ENCODE measurements around the gene NCBP2L.
A peak's percentile ranks its signal among the peaks of the same experiment; 100 is the strongest.

NCBP2L gene

DNA sequence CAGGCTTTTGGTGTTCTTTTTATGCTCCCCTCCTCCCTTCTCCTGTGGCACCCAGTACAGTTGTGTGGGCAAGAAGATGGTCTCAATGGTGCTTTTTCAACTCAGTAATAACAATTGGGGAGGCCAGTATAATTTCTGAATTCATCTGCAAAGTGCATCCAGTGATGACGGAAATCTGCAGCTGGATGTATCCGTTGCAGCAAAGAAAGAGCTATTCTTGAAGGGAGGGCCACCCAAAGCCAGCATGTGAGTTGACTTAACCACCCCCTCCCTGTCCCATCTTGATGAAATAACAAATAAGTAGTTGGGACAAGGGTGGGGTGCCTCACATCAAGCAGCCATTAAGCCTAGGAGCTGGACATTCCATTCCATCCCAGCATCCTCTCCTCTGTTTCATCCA, 32.7 kb upstream of the NCBP2L start:
- H3K9me3 Mint-ChIP-seq, result no peaks in the 10 kb centered on the region
- H3K36me3 Mint-ChIP-seq, result no peaks in the 10 kb centered on the region
- H3K4me3 Mint-ChIP-seq, result no peak overlapping the region
- H3K27ac Mint-ChIP-seq, result no peak overlapping the region
- peaks cover 27% of the 10 kb centered on the region for H3K4me1 Mint-ChIP-seq
- no peaks in the 10 kb centered on the region for H3K27me3 Mint-ChIP-seq

DNA sequence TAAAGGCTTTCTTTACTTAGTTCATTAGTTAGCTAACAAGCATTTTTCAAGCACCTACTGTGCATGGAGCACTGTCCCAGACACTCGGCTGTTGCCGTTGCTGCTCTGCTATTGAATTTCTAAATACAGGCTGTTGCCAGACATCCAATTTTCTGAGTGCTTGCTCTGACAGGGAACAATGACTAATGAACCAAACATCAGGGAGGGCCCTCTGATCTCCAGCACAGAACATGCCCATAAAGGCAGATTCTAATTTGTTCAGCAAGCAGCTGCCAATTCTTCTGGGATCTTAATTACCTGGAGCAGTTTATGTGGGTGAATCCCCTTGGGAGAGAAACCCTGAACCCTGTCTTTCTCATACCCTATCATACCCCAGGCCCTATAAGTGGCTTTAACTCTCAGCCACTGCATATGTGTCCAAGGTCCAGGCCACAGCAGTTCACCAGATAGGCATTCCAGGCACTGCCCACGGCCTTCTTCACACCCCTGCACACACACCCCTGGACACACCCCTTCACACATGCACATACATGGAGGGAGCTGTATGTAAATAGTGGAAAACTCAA, 29.9 kb upstream of the NCBP2L start:
- Mint-ChIP-seq H3K4me1 (peaks cover 8% of the 10 kb centered on the region), H3K27me3 (no peaks in the 10 kb centered on the region), H3K27ac (no peak overlapping the region), H3K36me3 (no peaks in the 10 kb centered on the region), H3K4me3 (no peak overlapping the region), H3K9me3 (no peaks in the 10 kb centered on the region)

DNA sequence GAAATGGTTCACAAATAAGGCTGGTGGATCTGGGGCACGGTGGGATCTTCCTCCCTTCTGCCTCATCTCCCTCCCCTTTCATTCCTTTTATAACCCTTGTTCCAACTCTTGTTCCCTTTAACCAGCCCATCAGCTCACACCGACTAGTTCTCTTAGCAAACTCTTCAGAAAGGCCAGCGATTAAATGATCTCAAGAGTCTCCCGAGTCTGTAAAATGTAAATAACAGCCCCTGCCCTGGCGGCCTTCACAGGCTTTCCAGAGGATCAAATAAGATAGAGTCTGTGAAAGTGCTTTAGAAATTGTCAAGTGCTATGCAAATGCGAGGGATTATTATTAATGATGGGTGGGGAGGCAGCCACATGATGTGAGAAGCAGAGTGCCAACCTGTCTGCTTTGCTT, 29.0 kb upstream of the NCBP2L start:
- Mint-ChIP-seq H3K27me3 (no peaks in the 10 kb centered on the region), H3K4me1 (peaks cover 8% of the 10 kb centered on the region), H3K36me3 (no peaks in the 10 kb centered on the region), H3K27ac (no peak overlapping the region), H3K9me3 (no peaks in the 10 kb centered on the region), H3K4me3 (no peak overlapping the region)

DNA sequence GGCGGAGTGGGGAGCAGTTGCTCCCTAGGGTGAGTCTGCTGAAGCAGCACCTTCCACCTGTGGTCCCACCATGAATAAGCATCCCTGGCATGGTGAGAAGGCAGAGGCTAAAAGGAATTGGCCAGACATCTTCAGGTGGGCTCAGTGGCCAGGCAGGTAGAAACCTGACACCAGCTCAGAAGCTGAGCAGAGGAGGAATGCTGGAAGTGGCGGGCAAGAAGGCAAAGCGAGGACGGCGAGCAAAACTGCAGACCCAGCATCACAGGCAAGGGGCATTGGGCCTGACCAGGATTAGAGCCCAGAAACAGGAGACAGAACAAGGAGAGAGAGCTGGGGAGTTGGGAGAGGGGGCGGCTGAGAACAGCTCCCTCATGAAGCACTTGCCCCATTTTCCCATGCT, 27.3 kb upstream of the NCBP2L start:
- H3K36me3 Mint-ChIP-seq, result no peaks in the 10 kb centered on the region
- no peaks in the 10 kb centered on the region for H3K27me3 Mint-ChIP-seq
- H3K4me3 Mint-ChIP-seq, result no peak overlapping the region

DNA sequence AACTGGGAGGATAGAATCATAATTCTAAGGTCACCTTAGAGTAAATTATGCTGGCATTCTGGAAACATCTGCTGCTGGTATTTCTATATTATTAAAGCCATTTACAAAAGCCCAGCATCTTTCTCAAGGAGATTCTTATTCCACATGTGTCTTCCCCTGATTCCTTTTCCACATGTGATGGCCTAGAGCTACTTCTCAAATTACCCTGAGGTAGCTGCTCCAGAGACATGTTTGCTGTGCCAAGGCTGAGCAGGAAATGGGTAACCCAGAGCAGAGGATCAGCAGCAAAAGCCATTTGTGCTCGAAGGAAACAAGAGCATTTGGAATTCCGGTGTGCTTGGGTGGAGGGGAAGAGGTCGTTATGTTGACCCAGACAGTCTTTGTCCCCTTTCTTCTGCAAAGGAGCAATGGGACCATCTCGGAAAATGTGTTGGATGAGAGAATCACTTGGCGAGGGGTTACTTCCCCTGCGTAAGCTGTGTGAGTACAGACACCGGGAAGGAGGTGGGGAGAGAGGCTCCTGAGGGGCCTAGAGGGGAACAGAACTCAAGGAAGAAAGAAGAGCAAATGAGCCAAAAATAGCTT, 26.6 kb upstream of the NCBP2L start:
- H3K27me3 Mint-ChIP-seq, result no peaks in the 10 kb centered on the region
- no peaks in the 10 kb centered on the region for H3K9me3 Mint-ChIP-seq
- H3K4me1 Mint-ChIP-seq, result peaks cover 12% of the 10 kb centered on the region
- H3K4me3 Mint-ChIP-seq, result no peak overlapping the region
- H3K27ac Mint-ChIP-seq, result no peak overlapping the region
- no peaks in the 10 kb centered on the region for H3K36me3 Mint-ChIP-seq

More for the DNA sequence above, 27.3 kb upstream of the NCBP2L start:
- H3K9me3 Mint-ChIP-seq, result no peaks in the 10 kb centered on the region
- no peak overlapping the region for H3K27ac Mint-ChIP-seq
- peaks cover 5% of the 10 kb centered on the region for H3K4me1 Mint-ChIP-seq

DNA sequence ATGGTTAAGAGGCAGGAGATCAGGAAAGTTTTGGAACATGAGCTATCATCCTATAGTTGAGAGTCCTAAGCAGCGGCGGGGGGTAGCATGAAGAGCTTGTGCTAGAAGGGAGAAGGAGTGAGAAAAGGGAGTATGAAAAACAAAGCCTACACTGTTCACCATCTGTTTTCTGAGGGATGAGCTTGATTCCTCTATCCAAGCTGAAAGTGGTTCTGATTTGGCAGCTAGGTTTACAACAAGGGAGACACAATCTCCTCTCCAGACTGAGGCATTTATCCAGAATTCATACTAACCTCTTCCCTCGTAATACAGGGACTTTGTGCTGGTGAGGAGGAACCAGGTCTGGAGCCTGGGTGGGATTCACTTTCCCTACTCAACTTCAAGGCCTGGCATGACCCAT, 25.5 kb upstream of the NCBP2L start:
- Mint-ChIP-seq H3K9me3 (no peaks in the 10 kb centered on the region), H3K4me1 (peaks cover 15% of the 10 kb centered on the region), H3K4me3 (no peak overlapping the region), H3K27ac (peak overlapping the region; percentile 31), H3K27me3 (no peaks in the 10 kb centered on the region), H3K36me3 (no peaks in the 10 kb centered on the region)

DNA sequence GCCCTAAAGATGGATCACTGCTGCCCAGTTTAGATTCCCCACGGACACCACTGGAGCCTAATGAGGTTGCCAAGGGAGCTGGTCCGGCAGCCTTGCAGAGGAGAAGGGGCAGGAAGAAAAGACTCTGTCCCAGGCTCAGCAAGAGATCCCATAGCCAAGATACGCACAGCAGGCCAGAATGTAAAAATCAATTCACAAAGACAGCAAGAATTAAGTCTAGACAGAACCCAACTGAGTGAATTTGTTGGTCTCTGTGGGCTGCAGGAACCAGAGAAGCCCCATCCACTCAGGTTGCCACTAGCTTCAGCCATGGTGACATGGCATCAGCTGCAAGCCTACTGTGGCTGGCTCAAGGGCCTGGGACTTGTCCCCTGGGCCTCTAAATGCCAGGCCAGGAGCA, 24.8 kb upstream of the NCBP2L start:
- no peaks in the 10 kb centered on the region for H3K36me3 Mint-ChIP-seq
- H3K27me3 Mint-ChIP-seq, result no peaks in the 10 kb centered on the region
- no peak overlapping the region for H3K27ac Mint-ChIP-seq
- no peak overlapping the region for H3K4me3 Mint-ChIP-seq
- no peaks in the 10 kb centered on the region for H3K9me3 Mint-ChIP-seq
- peaks cover 17% of the 10 kb centered on the region for H3K4me1 Mint-ChIP-seq

DNA sequence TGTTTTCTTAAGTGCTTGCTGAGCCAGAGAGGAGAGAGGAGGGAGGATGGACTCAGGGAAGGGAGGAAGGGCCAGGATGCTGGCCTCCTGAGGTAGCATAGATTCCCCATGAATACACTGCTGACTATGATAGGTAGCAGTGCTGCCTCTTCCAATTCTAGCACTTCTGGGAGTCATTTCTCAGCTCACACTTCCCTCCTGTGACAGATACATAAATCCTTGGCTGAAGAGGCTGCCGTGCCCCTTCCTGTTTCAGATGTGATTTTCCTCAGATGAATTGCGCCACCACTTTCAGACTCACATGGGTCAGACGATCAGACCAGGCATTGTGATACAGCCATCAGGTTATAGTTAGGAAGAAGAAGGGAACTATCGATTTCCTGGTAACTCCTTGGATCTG, 24.3 kb upstream of the NCBP2L start:
- no peak overlapping the region for H3K27ac Mint-ChIP-seq
- no peaks in the 10 kb centered on the region for H3K36me3 Mint-ChIP-seq
- H3K4me3 Mint-ChIP-seq, result no peak overlapping the region
- H3K9me3 Mint-ChIP-seq, result no peaks in the 10 kb centered on the region
- peaks cover 20% of the 10 kb centered on the region for H3K4me1 Mint-ChIP-seq
- H3K27me3 Mint-ChIP-seq, result no peaks in the 10 kb centered on the region

DNA sequence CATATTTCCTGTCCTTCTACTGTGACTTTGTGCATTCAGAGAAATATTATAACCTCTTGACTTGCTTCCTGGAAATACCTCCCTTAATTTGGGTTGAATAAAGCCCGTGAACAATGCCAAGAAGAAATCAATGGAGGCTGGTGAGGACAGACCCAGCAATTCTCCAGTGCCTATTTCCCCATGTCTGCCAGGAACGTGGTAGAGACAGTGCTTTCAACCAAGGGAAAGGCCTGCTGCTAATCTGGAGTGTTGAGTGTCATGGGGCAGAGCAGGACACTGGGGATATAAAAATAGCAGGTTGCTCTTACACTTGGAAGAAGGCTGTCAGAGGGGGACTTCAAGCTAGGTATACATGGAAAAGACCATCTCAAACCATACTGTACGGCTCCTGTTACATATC, 21.8 kb upstream of the NCBP2L start:
- H3K27ac Mint-ChIP-seq, result no peak overlapping the region
- H3K4me1 Mint-ChIP-seq, result peaks cover 20% of the 10 kb centered on the region
- H3K27me3 Mint-ChIP-seq, result no peaks in the 10 kb centered on the region
- no peak overlapping the region for H3K4me3 Mint-ChIP-seq
- H3K9me3 Mint-ChIP-seq, result no peaks in the 10 kb centered on the region
- no peaks in the 10 kb centered on the region for H3K36me3 Mint-ChIP-seq

DNA sequence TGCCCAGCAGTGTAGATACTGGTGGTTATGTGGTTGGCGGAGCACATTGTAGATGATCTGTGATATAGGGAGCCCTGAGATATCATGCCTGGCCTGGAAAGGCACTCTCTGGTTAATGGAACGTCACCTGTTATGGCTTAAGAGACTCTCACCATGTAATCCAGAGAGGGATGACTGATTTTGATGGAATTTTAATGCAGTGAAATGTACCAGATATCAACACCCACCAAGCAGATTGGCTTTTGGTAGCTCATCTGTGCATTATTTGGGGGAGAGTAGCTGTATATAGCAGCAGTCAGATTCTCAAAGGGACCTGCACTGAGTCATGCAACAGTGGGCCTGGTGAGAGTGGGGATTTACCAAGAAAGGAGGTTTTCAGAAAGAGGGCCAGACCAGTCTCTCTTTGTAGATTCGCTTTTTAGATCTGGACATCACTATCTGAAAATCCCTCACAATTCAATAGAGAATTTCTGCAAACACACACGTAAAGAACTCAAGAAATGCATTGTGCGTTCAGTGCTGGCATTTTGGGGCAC, 19.2 kb upstream of the NCBP2L start:
- Mint-ChIP-seq H3K27ac (no peak overlapping the region), H3K36me3 (no peaks in the 10 kb centered on the region), H3K4me3 (no peak overlapping the region), H3K4me1 (peaks cover 18% of the 10 kb centered on the region), H3K27me3 (no peaks in the 10 kb centered on the region), H3K9me3 (no peaks in the 10 kb centered on the region)

DNA sequence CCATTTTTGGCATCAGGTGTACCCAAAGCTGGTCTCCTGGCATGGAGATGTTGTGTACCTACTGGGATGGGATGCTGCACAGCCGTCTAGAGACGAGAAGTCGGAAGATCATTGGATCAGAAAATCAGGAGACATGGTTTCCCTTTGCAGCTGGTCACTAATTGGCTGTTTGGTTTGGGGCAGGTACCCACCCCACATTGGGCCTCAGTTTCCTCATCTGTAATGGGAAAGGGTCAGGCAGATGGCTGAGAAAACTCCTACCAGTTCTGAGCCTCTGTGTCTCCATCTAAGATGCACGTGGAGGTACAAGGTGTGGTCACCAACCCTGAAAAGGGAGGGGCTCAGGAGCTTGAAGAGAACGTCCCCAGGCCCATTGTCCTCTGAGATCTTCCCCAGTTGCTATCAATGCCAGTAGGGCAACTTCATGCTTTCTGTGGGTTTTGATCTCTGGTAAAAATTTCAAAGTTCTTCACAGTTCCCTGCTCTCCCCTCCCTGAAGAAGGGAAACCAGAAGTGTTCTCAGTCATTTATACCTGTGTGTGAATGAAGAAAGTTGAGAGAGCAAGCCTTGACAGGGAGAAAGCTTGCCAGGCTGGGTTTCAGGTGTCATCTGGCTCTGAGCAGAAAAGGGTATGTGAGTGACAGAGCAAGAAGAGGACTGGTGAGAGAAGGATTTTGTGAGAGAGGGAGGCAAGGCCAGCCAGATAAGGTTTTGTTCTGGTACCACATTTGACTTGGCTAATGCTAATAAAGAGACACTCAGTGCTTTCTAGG, 17.0 kb upstream of the NCBP2L start:
- Mint-ChIP-seq H3K27ac (no peak overlapping the region), H3K4me1 (peaks cover 13% of the 10 kb centered on the region), H3K9me3 (no peaks in the 10 kb centered on the region), H3K27me3 (no peaks in the 10 kb centered on the region), H3K4me3 (no peak overlapping the region), H3K36me3 (no peaks in the 10 kb centered on the region)

DNA sequence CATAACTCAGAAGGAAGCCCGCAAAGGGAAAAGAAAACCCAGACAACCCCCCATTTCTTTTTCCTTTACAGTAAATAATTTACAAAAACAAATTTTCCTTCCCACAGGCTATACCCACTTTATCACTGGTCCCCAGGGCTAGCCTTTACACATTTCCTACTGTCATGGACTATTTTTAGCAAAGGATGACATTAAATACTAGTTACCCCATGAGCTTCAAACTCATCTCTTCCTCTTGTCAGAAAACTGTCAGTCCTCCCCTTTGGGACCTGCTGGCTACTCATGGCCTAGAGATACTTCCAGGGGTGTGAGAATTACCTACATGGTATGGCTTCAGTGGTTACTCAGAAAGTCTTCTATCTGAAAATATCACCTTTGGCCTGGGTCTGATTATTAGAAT, 13.9 kb upstream of the NCBP2L start:
- H3K27ac Mint-ChIP-seq, result no peak overlapping the region
- H3K27me3 Mint-ChIP-seq, result no peaks in the 10 kb centered on the region
- no peaks in the 10 kb centered on the region for H3K9me3 Mint-ChIP-seq
- no peaks in the 10 kb centered on the region for H3K4me1 Mint-ChIP-seq
- peaks cover 1% of the 10 kb centered on the region for H3K36me3 Mint-ChIP-seq
- no peak overlapping the region for H3K4me3 Mint-ChIP-seq

DNA sequence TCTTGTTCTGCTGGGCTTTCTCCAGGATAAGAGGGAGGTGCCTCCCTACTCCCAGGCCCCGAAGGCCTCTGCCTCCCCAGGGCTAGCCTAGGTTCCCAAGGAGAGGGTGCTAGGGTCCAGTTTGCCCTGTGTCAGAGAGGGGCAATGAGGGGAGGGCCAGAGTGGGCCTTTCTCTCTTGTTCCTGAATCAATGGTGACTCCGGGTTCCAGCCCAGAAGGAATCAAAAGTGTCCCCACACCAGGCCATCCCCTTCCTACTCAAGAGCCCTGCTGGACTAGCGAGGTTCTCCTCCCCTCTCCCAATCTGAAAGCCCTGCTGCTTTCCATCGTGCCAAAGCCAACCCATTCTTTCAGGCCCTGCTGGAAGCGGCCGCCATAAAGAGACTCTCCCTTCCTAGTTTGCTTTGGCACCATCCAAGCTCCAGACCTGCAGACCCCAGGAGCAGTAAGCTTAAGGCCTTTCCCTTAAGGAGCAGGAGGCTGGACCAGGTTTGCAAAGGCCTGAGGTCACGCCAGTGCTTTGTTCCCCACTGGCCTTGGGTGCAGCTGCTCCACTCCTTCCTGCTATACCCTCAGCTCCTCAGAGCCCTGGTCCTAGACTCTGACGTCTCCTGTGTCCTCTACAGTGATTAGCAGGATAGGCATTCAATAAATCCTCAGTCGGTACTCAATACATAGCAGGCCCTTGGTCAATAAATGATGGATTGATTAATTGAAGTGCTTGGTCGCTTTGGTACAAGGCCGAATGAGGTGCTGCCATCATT, 12.5 kb upstream of the NCBP2L start:
- Mint-ChIP-seq H3K36me3 (peaks cover 1% of the 10 kb centered on the region), H3K4me1 (no peaks in the 10 kb centered on the region), H3K9me3 (no peaks in the 10 kb centered on the region), H3K4me3 (no peak overlapping the region), H3K27me3 (no peaks in the 10 kb centered on the region), H3K27ac (no peak overlapping the region)

DNA sequence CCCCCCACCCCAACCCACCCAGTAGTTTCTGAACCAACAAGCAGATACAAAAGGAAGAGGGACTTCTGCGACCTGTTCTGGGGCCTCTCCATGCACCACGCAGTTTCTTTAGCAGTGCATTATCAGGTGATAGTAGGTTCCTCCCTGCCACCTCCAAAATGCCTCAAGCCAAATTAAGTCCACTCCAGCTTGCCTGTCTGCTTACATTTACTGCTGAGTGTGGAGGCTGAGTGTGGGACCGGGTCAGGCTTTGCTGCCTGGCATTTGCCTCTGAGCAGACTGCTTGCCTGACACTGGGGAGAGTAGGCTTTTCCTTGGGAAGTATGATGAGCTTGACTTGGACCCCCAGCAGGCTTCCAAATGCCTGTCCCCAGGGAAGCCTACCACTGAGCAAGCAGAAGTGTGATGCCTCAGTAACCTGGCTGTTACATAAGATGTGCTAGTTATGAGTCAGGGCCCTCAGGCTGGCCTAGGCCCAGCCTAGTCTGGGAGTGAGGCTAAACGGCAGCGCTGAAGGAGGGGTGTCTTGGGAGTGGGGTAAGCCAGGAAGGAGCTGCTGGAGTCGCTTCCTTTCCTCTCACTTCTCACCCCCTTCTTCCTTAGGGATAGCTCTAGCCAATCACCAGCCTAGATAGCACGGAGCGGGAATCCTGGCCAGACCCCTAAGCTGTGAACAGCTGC, 10.9 kb upstream of the NCBP2L start:
- no peak overlapping the region for H3K27ac Mint-ChIP-seq
- no peaks in the 10 kb centered on the region for H3K9me3 Mint-ChIP-seq
- no peaks in the 10 kb centered on the region for H3K27me3 Mint-ChIP-seq
- H3K36me3 Mint-ChIP-seq, result peaks cover 1% of the 10 kb centered on the region
- H3K4me1 Mint-ChIP-seq, result no peaks in the 10 kb centered on the region
- no peak overlapping the region for H3K4me3 Mint-ChIP-seq

DNA sequence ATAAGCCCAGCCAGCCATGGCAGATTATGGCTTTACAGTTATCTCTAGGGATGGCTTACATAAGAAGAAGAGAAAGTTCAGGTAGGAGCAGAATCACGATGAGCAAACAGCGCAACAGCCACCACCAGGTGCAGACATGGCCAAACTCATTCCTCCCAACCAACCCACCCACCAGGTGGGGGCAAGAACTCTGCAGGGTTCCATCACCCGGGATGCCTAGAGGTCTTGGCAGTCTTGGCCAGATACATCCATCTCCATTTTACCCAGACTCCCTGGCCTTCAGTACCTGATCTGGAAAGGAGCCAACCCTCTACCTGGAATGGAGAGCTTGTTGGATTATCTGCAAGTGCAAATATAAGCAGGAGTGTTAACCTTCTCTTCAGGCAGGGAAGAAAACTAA, 9.5 kb upstream of the NCBP2L start:
- H3K27ac Mint-ChIP-seq, result no peak overlapping the region
- no peaks in the 10 kb centered on the region for H3K9me3 Mint-ChIP-seq
- peaks cover 1% of the 10 kb centered on the region for H3K36me3 Mint-ChIP-seq

More for the DNA sequence above, 9.5 kb upstream of the NCBP2L start:
- H3K27me3 Mint-ChIP-seq, result no peaks in the 10 kb centered on the region
- H3K4me1 Mint-ChIP-seq, result no peaks in the 10 kb centered on the region
- no peak overlapping the region for H3K4me3 Mint-ChIP-seq
